Glomerular visceral epithelial cell (primary cell): ENCODE measurements around the gene RHBDD3.
"Not testable (repeated sequence)": the region's sequence is repeated elsewhere in the genome, so short reads cannot be mapped to it uniquely, and the experiment has no call there.

ENCODE experiments used
- DNase-seq: peaks from one replicate; pipeline ENCODE4 v3.0.0-alpha.2; 2016; ENCODE audit errors: extremely low spot score

The RHBDD3 gene

DNA sequence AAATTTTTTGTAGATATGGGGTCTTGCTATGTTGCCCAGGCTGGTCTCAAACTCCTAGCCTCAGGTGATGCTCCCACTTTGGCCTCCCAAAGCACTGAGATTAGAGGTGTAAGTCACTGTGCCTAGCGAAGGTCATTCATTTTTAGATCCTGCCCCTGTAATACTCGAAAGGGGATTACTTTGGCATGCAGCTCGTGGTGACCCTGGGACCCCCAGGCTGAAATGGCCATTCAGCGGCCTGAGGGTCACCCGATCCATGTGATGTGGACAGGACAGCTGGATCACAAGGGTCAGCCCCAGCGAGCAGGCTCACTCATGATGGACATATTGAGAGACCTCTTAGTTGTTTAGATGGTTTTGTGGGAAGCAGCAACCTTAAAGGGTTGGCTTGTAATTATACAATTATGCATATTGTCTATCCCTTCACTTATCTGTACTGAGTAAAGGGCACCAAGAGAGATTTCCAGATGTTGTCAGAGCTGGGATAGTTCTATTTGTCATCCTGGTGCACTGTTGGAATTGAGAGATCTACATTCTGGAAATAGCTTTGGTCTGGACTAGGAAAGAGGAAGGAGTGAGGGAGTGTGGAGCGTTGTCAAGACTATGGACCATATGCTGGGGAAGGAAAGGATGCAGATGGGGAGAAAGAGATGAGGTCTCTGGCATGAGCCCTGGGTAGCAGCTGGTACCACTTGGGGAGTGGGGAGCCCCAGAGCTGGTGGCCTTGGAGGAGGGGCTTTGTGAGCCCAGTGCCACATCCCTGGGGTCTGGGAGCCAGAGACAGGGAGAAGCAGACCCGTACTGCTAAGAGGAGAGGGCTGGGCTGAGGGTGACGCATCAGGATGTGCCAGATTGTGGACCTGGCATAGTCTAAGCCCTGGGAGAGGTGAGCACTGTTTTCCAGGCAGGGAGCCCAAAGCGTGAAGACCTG, 15.5 kb downstream of the RHBDD3 start:
- DNase-seq = no peak

DNA sequence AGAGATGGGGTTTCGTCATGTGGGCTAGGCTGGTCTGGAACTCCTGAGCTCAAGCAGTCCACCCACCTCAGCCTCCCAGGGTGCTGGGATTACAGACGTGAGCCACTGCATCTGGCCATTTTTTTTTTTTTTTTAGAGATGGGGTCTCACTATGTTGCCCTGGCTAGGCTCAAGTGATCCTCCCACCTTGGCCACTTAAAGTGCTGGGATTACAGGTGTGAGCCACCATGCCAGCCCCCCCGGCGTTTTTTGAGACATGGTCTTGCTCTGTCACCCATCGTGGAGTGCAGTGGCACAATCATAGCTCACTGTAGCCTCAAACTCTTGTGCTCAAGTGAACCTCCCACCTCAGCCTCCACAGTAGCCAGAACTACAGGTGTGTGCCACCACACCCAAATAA, 16.5 kb downstream of the RHBDD3 start:
- no peak for DNase-seq

- DNase-seq = not testable (repeated sequence)
Observed at GRCh38 chr22:29247891-29248290, 19.9 kb downstream of the RHBDD3 start.

- peak; percentile 57 for DNase-seq
Observed at GRCh38 chr22:29245626-29246385, 22.0 kb downstream of the RHBDD3 start.

GRCh38 chr22:29244785-29245625, 22.8 kb downstream of the RHBDD3 start:
- no peak for DNase-seq

DNA sequence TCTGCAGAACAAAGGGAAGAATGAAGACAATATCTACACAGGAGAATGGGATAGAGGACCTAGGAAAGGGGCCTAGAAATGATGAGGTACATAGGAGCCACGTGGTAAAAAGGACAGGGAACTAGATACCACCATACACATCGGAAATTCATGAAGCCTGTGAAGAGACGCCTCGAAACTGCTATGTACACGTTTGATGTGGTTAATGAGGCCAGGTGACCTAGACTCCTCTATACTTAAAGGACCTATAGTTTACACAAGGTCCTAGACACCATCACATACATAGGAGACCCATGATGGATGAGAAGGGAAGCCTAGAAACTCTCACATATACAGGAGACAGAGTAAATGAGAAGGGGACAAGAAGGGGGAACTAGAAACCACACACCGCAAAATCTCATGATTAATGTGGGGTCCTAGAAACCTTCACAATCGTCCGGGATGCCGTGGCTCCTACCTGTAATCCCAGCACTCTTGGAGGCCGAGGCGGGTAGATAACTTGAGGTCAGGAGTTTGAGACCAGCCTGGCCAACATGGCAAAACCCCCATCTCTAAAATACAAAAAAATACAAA, 23.8 kb downstream of the RHBDD3 start:
- DNase-seq = no peak

GRCh38 chr22:29240481-29240880, 27.3 kb downstream of the RHBDD3 start:
- not testable (repeated sequence) for DNase-seq

- DNase-seq = no peak
Observed at GRCh38 chr22:29233277-29233877, 34.4 kb downstream of the RHBDD3 start.

DNA sequence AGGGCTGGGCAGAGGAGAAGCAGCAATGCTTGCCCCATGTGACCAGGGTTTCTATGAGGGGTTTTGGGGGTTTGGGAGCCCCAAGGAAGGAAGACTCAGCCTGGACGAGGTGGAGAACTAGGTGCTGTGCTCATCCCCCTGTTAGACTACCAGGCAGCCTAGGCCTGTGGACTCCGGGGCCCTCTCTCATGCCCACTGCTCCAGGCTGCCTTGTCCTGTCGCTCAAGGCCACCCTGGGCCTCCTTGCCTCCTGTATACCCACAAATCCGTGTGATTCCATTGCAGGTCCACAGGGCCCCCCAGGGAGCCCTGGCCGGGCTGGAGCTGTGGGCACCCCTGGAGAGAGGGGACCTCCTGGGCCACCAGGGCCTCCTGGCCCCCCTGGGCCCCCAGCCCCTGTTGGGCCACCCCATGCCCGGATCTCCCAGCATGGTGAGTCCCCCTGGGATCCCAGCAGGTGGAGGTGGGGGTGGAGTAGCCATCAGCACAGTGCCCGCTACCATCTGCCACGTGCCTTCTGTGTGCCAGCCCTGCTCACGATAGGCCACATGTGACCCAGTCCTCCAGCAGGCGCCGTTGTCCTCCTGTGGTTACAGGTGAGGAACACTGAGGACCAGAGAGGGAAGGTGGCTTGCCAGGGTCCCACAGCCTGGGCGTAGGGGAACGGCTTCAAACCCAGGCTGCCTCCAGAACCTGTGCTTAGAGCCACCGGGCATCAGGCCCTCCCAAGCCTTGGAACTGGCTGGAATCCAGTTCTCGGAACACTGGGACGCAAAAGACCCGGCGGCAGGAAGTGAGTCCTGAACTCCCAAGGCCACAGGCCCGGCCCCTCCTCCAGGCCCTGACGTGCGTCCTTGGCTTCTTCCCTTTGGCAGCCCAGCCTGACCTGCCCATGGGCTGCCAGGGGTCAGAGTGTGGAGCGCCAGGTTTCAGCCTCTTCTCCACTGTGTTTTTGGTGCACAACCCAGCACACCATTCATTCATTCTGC, 35.5 kb downstream of the RHBDD3 start:
- DNase-seq = no peak

DNA sequence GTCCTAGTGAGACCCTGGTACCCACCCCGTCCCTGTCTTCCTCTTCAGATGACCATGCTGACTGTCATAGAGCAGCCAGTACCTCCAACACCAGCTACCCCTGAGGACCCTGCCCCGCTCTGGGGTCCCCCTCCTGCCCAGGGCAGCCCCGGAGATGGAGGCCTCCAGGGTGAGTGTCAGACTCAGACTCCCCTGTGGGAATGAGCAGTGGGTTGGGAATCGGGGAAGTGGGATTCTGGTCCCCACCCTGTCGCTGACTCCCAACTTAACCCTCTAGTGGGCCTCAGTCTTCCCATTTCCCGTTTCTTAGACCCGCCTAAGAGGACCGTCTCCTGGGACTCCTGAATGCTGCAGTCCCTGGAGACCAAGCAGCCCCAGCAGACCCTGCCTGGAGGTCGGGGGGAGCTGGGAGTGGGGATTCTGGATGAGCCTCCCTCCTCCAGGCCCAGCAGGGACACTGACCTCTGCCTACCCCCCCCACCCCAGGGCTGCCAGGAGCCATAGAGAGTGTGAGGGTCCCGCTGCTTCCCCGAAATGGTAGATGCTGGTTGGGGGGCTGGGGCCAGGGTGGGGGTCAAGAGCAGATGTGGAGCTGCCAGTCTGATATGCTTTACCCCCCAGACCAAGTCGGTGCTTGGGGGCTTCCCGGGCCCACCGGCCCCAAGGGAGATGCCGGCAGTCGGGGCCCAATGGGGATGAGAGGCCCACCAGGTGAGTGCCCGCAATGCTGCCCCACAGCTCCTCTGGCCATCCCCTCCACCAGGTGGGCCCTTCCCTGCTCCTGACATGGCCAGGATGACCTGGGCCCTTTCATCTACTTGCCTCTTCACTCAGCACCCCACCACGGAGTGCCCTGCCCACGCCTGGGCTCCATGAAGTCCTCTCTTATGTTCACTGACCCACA, 36.6 kb downstream of the RHBDD3 start:
- no peak for DNase-seq

DNA sequence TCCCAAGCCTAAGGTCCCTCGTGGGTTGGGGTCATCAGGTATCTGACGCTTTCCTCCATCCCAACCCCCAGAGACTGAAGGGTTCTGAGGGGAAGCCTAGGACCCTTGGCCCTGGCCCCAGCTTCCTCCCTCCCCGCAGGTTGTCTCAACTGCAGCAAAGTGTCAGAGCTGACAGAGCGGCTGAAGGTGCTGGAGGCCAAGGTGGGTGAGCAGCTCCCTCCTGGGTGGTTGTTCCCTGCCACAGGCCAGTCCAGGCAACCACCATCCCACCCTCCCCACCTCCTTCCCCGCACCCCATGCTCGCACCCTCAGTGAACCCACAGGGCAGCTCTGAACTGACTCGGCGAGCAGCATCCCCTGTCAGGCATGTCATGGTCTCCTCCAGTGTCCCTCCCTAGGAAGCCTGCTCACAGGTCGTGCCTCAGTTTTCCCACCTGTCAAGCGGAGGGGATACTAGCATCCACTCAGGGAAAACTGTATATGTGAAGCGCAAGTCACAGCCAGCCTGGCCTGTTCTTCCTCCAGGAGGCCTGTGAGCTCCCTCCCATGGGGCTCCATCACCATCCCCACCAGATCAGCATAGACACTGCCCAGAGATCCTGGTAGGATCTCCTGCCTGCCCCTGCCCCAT, 41.3 kb downstream of the RHBDD3 start:
- DNase-seq = no peak

DNA sequence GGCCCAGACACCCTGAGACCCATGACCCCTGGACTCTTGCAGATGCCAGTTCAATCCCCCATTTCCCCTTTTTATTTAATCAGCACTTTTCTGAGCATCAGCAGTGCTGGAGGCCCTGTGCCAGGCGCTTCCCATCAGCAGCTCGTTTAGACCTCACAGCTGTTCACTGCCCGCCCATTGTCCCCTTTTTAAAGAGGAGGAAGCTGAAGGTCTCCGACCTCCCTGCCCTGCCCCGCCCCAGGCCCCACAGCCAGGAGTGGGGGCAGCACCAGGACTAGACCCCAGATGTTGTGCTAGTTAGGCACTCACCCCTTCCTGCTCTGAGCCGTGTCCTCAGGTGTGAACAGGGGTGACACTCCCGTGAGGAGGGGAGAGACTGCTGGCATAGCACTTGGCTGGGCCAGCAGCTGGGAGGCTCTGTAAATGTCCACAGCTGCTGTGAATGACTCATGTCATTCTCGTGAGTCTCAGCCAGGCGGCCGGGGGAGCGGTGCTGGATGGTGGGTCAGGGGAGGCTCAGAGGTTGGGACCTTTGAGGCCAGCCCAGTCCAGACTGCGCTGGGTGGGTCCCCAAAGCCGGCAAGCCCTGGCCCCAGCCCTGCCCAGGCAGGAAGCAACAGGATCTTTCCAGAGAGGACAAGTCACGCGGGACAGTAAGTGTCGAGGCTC, 42.2 kb downstream of the RHBDD3 start:
- no peak for DNase-seq

DNA sequence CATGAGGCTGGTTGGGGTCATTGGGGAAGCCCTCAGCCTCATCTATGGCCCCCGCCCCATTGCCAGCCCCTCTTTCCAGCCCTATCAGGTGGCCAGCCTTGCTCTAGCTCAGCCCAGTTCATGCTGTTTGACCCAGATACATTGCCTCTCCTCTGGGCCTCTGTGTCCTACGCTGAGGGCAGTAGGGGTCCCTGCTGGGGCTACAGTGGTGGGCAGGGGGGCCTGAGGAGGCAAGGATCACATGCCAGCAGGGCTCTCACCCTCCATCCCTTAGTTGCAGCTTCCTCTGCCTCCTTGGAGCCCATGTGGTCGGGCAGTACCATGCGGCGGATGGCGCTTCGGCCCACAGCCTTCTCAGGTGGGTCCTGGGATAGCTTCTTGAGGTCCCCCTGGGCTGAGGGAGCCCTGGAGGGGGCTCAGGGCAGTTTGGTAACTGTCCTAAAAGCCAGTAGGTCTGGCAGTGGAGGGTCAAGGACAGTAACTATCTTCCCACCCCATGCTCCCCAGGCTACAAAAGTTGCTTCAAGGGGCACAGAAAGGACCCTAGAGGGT, 42.8 kb downstream of the RHBDD3 start:
- no peak for DNase-seq

DNA sequence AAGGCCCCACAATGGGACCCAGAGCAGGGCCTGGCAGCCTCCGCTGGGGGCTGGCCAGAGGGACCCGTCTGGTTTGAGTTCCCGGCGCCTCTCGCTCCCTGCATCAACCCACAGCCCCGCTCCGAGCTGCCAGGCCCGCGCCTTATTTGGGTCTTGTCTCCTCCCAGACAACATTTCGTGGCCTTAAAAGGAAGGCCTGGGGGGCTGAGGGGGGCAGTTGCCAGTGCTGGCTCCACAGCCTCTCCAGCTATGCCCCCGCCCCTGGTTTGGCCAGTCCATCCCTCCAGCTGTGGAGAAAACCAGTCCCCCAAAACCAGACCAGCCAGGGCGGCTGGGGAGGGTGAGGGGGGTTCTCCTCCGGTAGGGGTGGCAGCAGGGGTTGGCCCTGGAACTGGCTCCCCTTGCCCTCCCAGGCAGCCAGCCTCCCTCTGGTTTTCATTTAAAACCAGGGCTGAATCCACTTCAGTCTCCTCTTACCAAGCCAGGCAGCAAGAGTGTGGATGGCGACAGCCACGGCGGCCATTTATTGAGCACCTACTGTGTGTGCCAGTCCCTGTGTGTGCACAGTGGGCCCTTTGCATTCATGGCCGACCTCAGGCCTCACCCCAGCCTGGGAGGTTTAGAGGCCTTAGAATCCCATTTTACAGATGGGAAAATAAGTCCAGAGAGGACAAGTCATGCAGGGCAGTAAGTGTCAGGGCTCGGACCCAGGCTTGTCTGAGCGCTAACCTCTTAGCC, 43.5 kb downstream of the RHBDD3 start:
- no peak for DNase-seq

- DNase-seq = no peak
Observed at GRCh38 chr22:29219881-29220670, 47.7 kb downstream of the RHBDD3 start.

GRCh38 chr22:29219409-29219782, 48.4 kb downstream of the RHBDD3 start:
- DNase-seq = not testable (repeated sequence)
